ENCODE measurements around the gene FCN1.

DNA sequence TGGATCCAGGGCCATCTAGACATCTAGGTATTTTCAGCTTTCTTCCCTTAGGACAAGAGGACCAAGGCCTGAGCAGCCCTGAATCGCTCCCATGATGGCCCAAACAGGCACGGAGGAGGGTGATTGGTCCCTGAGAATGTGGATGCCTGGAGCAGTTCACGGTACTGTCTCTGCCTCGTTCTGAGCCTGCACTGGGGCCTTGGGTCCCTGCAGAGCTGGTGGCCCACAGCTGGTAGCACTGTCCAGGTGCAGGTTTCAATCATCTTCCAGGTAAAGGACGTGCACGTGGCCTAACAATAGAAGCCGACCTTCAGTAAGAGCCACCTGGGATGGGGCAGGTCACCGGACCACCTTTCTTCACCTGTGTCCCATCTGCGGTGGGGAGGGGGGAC, 19.4 kb upstream of the FCN1 start:
- TF ChIP-seq, protein P1, sequence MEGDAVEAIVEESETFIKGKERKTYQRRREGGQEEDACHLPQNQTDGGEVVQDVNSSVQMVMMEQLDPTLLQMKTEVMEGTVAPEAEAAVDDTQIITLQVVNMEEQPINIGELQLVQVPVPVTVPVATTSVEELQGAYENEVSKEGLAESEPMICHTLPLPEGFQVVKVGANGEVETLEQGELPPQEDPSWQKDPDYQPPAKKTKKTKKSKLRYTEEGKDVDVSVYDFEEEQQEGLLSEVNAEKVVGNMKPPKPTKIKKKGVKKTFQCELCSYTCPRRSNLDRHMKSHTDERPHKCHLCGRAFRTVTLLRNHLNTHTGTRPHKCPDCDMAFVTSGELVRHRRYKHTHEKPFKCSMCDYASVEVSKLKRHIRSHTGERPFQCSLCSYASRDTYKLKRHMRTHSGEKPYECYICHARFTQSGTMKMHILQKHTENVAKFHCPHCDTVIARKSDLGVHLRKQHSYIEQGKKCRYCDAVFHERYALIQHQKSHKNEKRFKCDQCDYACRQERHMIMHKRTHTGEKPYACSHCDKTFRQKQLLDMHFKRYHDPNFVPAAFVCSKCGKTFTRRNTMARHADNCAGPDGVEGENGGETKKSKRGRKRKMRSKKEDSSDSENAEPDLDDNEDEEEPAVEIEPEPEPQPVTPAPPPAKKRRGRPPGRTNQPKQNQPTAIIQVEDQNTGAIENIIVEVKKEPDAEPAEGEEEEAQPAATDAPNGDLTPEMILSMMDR (IDR thresholded peaks at IDR 0.05), result no peak
- TF ChIP-seq ZFX (IDR thresholded peaks at IDR 0.05; ENCODE audit: borderline replicate concordance), result no peak
